Effector CD8-positive, alpha-beta T cell (primary cell): Measurements from ENCODE around the gene GRK4.

Experiments used
- DNase-seq: peaks from one replicate; lab custom pipeline; 2025; lab: John Stamatoyannopoulos, UW

GRK4 gene

DNA sequence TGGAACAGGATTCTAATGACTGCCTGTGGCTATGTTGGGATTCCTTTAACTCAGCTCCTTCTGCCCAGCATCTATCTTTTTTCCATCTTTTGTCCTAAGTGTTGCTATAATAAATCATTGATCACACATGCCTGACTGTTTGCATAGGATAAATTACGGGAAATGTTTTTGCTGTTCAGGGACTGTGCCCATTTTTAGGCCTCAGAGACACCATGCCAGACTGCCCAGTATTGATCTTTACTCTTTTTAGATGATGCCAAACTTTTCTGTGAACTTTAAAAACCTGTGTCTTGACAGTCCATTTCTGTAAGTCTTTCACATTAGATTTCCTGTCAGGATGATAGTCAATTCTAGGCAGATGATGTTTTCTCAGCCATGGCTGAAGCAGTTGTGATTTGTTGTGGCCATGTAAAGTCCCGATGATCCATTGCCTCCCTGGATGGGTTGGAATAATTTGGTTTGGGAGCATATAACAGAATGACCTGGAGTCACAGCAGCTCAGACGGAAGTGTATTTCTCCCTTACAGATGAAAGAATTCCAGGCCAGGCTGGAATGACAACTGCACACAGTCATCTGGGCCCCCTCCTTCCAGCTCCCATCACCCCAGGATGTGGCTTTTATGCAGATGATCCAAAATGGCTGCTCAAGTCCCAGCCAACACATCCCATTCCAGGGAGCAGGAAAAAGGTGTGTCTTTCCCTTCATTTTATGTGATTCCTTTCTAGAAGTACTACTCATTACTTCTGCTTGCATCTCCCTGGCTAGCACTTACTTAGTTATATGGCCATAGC is 107.5 kb downstream of the GRK4 start:
- DNase-seq = no peak

GRCh38 chr4:3071811-3072210 is 108.4 kb downstream of the GRK4 start:
- no peak for DNase-seq

DNA sequence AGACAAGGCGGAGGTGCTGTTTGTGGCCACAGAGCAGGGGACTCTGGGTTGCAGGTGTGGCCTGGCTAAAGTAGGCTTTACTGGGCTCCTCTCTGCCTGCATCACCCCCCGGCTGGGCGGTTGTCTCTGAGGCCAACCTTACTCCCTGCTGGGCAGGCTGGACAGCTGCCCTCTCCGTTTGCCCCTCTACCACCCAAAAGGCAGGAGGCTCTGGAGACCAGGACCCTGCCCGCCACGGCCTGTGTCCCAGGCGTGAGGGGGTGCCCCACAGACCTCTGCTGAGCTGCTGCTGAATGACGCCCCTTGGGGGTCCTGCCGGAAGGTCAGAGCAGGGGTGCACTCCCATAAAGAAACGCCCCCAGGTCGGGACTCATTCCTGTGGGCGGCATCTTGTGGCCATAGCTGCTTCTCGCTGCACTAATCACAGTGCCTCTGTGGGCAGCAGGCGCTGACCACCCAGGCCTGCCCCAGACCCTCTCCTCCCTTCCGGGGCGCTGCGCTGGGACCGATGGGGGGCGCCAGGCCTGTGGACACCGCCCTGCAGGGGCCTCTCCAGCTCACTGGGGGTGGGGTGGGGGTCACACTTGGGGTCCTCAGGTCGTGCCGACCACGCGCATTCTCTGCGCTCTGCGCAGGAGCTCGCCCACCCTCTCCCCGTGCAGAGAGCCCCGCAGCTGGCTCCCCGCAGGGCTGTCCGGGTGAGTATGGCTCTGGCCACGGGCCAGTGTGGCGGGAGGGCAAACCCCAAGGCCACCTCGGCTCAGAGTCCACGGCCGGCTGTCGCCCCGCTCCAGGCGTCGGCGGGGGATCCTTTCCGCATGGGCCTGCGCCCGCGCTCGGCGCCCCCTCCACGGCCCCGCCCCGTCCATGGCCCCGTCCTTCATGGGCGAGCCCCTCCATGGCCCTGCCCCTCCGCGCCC is 110.0 kb downstream of the GRK4 start:
- no peak for DNase-seq

- DNase-seq = peak; percentile 98
Observed at GRCh38 chr4:3074078-3074845, 110.9 kb downstream of the GRK4 start, which contains the start of the genes HTT and HTT-AS. Gene HTT, plus strand, starts transcription at chr4:3074681. Its CDS starts 145 bp downstream, at chr4:3074826. Gene HTT-AS, minus strand, starts transcription at chr4:3074538.

- peak; percentile 41 for DNase-seq
Observed at GRCh38 chr4:3074846-3075651, 111.7 kb downstream of the GRK4 start.

GRCh38 chr4:3075652-3075981 is 112.2 kb downstream of the GRK4 start:
- DNase-seq = no peak

GRCh38 chr4:3077796-3078195 is 114.4 kb downstream of the GRK4 start:
- no peak for DNase-seq

DNA sequence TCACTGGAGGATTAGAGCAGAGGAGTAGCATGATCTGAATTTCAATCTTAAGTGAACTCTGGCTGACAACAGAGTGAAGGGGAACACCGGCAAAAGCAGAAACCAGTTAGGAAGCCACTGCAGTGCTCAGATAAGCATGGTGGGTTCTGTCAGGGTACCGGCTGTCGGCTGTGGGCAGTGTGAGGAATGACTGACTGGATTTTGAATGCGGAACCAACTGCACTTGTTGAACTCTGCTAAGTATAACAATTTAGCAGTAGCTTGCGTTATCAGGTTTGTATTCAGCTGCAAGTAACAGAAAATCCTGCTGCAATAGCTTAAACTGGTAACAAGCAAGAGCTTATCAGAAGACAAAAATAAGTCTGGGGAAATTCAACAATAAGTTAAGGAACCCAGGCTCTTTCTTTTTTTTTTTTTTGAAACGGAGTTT is 116.3 kb downstream of the GRK4 start:
- no peak for DNase-seq

GRCh38 chr4:3082925-3083515 is 119.6 kb downstream of the GRK4 start:
- no peak for DNase-seq

GRCh38 chr4:3083732-3084131 is 120.4 kb downstream of the GRK4 start:
- no peak for DNase-seq

DNA sequence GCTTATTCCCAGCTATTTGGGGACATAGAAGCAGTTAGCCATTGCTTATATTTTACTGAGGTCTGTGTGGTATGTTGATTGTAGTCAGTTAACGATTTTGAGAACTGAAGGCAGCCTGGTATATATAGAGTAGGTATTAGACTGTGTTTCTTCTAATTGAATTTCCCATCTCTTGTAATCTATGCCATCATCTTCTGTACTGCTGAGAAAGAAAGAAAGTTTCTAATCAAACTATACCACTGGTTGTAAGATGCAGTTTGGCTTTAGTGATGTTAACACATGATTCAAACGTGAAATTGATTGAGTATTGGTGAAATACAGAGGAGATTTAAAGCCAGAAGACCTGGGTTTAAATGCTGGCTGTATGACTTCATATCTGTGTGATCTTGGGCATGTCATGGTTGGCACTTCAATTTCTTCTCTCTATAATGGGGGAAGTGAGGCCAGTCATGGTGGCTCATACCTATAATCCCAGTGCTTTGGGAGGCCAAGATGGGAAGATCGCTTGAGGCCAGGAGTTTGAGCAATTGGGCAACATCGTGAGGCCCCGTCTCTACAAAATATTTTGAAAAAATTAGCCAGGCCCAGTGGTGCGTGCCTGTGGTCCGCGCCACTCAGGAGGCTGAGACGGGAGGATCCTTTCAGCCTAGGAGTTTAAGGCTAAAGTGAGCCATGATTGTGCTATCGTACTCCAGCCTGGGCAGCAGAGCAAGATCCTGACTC is 122.7 kb downstream of the GRK4 start:
- DNase-seq = no peak

DNA sequence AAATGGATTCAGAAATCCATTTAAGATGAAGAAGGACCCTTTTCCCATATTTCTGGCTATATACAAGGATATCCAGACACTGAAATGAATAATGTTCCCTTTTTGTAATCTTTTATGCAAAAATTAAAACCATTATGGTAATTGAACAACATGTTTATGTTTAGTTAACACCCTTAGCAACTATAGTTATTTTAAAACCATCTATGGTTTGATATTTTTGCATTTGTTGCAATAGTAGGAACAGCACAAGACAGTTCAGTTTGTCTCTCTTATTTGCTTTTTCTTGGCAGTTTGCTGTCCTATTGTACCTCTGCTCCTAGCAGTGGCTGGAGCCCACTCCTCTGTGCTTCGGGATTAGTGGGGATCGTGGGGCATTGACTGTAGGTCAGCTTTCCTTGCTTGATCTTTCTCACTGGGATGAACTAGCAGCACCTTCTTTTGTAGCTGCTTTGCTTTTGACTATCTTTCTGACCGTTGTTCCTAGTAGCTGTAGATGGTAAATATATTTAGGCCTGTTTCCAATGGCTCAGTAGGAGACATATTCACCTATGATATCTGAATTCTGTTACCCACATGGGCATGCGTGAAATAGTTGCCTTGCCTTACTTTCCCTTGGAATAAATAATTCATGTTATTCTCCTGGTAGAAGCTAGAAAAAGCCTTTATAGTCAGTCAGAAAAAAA is 123.9 kb downstream of the GRK4 start:
- no peak for DNase-seq
